ENCODE measurements around the gene COG5. TPM values are rescaled to one million over a fixed set of nuclear protein-coding genes. Genes with fewer than 3 reads are reported as not detected.
"Not testable (repeated sequence)": the region's sequence is repeated elsewhere in the genome, so short reads cannot be mapped to it uniquely, and the experiment has no call there.

Gene COG5
- total RNA-seq, 1 donor from 2014 or later = 55.8 TPM

- no peak for DNase-seq (ENCODE audit: missing footprints)
- intact Hi-C loops (cut with DNase I) = loop anchor here (1.0 to 5.0 kb wide), 3 partner anchors 505 to 1095 kb away; partner anchors contain the start of genes CCDC71L and DLD
These were observed 396.1 kb downstream of the COG5 start for GRCh38 chr7:107167483-107168232.

GRCh38 chr7:107166736-107167426 lies 396.8 kb downstream of the COG5 start:
- intact Hi-C loops (cut with DNase I) = loop anchor here (5.0 kb wide), 2 partner anchors 505 to 1095 kb away; partner anchors contain the start of gene CCDC71L
- DNase-seq (ENCODE audit: missing footprints) (no peak), ATAC-seq (no peak)

More at GRCh38 chr7:107167483-107168232, 396.1 kb downstream of the COG5 start:
- peak; percentile 0 for ATAC-seq

GRCh38 chr7:107165341-107165740 lies 398.4 kb downstream of the COG5 start:
- intact Hi-C loops (cut with DNase I) = loop anchor here (5.0 kb wide), 2 partner anchors 503 to 1093 kb away; partner anchors contain the start of gene CCDC71L
- DNase-seq (ENCODE audit: missing footprints) = no peak
- no peak for ATAC-seq

- no peak for ATAC-seq
- DNase-seq (ENCODE audit: missing footprints) = no peak
- intact Hi-C loops (cut with DNase I) = no loop called here
These were observed 399.6 kb downstream of the COG5 start for GRCh38 chr7:107164092-107164491.

- no peak for ATAC-seq
- intact Hi-C loops (cut with DNase I) = no loop called here
These were observed 401.2 kb downstream of the COG5 start for GRCh38 chr7:107162475-107162874.

GRCh38 chr7:107161415-107161814 lies 402.3 kb downstream of the COG5 start:
- intact Hi-C loops (cut with DNase I) = no loop called here
- DNase-seq (ENCODE audit: missing footprints) = no peak
- no peak for ATAC-seq

More at GRCh38 chr7:107162475-107162874, 401.2 kb downstream of the COG5 start:
- no peak for DNase-seq (ENCODE audit: missing footprints)

GRCh38 chr7:107160389-107160788 lies 403.3 kb downstream of the COG5 start:
- no peak for DNase-seq (ENCODE audit: missing footprints)
- intact Hi-C loops (cut with DNase I) = no loop called here
- no peak for ATAC-seq

GRCh38 chr7:107158028-107158427 lies 405.7 kb downstream of the COG5 start:
- ATAC-seq (no peak), DNase-seq (ENCODE audit: missing footprints) (no peak)
- intact Hi-C loops (cut with DNase I) = no loop called here

GRCh38 chr7:107157091-107157490 lies 406.6 kb downstream of the COG5 start:
- no peak for ATAC-seq
- intact Hi-C loops (cut with DNase I) = no loop called here
- DNase-seq (ENCODE audit: missing footprints) = no peak

- ATAC-seq; intact Hi-C loops (cut with DNase I); DNase-seq (ENCODE audit: missing footprints): not testable (repeated sequence)
These were observed 408.0 kb downstream of the COG5 start for GRCh38 chr7:107155726-107156125.

- intact Hi-C loops (cut with DNase I) = no loop called here
- DNase-seq (ENCODE audit: missing footprints) = no peak
- ATAC-seq = no peak
These were observed 408.9 kb downstream of the COG5 start for GRCh38 chr7:107154826-107155225.

- intact Hi-C loops (cut with DNase I) = no loop called here
- no peak for ATAC-seq
These were observed 411.7 kb downstream of the COG5 start for GRCh38 chr7:107152011-107152410.

More at GRCh38 chr7:107152011-107152410, 411.7 kb downstream of the COG5 start:
- no peak for DNase-seq (ENCODE audit: missing footprints)

Other genes starting within 250 kb of the COG5 start
- gene GPR22, start 93.9 kb downstream of the COG5 start, total RNA-seq = 48.7 TPM
- 7.7 TPM for gene DUS4L, start 51 bp upstream of the COG5 start, total RNA-seq
- gene BCAP29, start 16.3 kb upstream of the COG5 start, total RNA-seq = 113 TPM
- gene SLC26A4, start 96.9 kb upstream of the COG5 start, total RNA-seq = 0.27 TPM
- gene CBLL1, start 180.2 kb upstream of the COG5 start, total RNA-seq = 20.5 TPM
- not detected for gene SLC26A3, start 239.3 kb upstream of the COG5 start, total RNA-seq